GM12891 (cell line): Measurements from ENCODE around the gene FOXP4.

Experiments used
- DNase-seq: peaks from one replicate; pipeline ENCODE4 v3.0.0; 2011; ENCODE audit warnings: low spot score; ENCODE audit not compliant: insufficient read length
- FAIRE-seq: peaks from 2 replicates; lab custom pipeline; 2011; peaks lifted over from hg19 to GRCh38; lab: Jason Lieb, UNC
- PAX5 ChIP-seq: IDR thresholded peaks from 2 replicates; pipeline ENCODE4 v1.6.1; 2011; ENCODE audit warnings: low read length, moderate library complexity, mild to moderate bottlenecking; ENCODE audit not compliant: insufficient read depth, severe bottlenecking
- POLR2A ChIP-seq: IDR thresholded peaks from 2 replicates; pipeline ENCODE4 v1.6.1; 2011; ENCODE audit warnings: low read depth, low read length, control low read depth
- POLR2AphosphoS5 ChIP-seq: IDR thresholded peaks from 2 replicates; pipeline ENCODE4 v1.6.1; 2011; ENCODE audit warnings: low read depth, low read length, control low read depth
- POU2F2 ChIP-seq: IDR thresholded peaks from 2 replicates; pipeline ENCODE4 v1.6.1; 2011; ENCODE audit warnings: low read depth, mild to moderate bottlenecking, control low read depth, low read length, moderate library complexity
- SPI1 ChIP-seq: IDR thresholded peaks from 2 replicates; pipeline ENCODE4 v1.6.1; 2011; ENCODE audit warnings: low read depth, low read length, control low read depth
- TAF1 ChIP-seq: IDR thresholded peaks from 2 replicates; pipeline ENCODE4 v1.6.1; 2011; ENCODE audit warnings: low read depth, low read length, control low read depth

The FOXP4 gene

GRCh38 chr6:41552723-41553122, 6.5 kb downstream of the FOXP4 start:
- TF ChIP-seq POLR2A, result no peak
- TF ChIP-seq TAF1, result no peak
- no peak for TF ChIP-seq PAX5
- TF ChIP-seq SPI1, result no peak
- no peak for TF ChIP-seq POLR2AphosphoS5
- TF ChIP-seq POU2F2, result no peak
- DNase-seq, result no peak
- FAIRE-seq, result no peak

GRCh38 chr6:41553405-41553999, 7.3 kb downstream of the FOXP4 start:
- TF ChIP-seq PAX5 (no peak), POLR2A (no peak), POLR2AphosphoS5 (no peak), SPI1 (no peak), POU2F2 (no peak), TAF1 (no peak)
- FAIRE-seq (no peak), DNase-seq (no peak)

DNA sequence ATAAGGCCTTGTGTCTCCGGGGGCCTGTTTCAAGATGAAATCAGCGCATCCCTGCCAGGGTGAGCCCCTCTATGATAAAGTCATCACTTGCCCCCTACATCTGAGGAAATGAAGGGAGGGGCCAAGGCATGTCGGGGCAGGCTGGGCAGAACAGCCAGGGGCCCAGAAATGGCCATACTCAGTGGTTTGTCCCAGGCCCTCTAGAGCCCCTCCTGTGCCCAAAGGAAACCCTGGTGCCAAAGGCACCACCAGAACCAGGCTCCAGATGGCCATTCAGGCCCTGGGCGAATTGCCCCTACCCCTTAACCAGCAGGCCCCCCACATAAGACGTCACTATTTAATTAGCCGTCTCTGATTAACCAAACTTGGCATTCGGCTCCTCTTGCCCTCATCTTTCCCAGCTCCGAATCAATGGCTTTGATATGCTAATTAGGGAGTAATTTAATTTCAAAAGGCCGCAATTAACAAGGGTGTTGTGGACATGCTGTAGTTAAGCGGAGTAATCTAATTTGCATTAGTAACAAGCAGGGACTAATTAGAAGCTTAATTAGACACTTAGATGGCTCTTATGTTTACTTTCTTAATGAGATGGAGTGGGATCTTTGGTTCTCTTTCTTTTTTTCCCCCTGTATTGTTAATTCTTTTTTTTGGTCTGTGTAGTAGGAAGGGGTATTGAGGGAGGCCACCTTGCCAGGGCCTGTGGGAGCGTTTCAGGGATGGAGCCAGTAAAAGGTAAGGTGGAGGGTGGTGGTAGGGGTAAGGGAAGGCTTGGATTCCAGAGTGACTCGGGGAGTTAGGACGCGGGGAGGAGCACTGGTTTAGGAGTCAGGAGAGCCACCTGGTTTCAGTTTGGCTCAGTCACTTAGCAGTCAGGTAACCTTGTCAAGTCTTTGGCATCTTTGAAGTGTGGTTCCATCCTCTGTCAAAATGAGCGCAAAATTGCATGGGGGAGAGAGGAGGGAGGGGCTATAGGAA, 9.4 kb downstream of the FOXP4 start:
- FAIRE-seq (no peak), DNase-seq (no peak)
- TF ChIP-seq POU2F2 (no peak), TAF1 (no peak), POLR2A (no peak)

- no peak for DNase-seq
- no peak for FAIRE-seq
- no peak for TF ChIP-seq POU2F2
- TF ChIP-seq POLR2AphosphoS5, result no peak
- no peak for TF ChIP-seq SPI1
- TF ChIP-seq PAX5, result no peak
- no peak for TF ChIP-seq POLR2A
- no peak for TF ChIP-seq TAF1
These were observed 11.2 kb downstream of the FOXP4 start for GRCh38 chr6:41557335-41557734.

DNA sequence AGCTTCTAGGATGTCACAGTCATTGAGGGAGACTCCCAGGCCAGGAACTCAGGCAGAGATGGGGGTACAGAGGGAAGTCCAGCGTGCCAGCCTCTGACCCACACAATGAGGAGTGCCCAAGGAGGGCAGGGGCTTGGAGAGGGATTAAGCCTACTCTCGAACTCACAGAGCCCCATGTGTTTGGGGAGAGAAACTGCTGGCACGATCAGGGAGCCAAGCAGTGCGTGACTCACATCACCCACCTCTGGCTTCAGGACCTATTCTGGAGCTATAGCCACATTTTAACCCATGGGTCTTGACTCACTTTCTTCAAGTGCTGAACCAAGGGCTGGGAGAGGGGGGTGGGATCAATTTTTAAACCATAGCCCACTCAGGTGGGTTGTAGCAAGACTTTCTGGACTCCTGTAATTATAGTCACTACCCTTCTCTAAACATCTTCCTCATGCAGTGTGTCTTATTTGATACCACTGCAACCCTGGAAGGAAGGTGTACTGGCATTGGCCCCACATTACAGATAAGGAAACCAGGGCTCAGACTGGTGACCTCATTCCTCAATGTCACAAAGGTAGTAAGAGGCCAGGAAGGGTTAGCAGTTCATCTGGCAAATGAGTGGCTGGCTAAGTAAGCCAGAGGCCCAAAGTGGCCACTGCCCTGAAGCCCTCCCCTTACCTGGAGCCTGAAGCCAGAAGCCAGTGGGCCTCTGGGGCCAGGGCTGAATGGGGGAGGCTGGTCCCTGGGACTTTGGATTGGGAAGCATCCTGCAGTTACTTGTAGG, 12.0 kb downstream of the FOXP4 start:
- FAIRE-seq (no peak), DNase-seq (no peak)
- TF ChIP-seq TAF1 (no peak), SPI1 (no peak), POU2F2 (no peak), POLR2A (no peak), POLR2AphosphoS5 (no peak), PAX5 (no peak)

DNA sequence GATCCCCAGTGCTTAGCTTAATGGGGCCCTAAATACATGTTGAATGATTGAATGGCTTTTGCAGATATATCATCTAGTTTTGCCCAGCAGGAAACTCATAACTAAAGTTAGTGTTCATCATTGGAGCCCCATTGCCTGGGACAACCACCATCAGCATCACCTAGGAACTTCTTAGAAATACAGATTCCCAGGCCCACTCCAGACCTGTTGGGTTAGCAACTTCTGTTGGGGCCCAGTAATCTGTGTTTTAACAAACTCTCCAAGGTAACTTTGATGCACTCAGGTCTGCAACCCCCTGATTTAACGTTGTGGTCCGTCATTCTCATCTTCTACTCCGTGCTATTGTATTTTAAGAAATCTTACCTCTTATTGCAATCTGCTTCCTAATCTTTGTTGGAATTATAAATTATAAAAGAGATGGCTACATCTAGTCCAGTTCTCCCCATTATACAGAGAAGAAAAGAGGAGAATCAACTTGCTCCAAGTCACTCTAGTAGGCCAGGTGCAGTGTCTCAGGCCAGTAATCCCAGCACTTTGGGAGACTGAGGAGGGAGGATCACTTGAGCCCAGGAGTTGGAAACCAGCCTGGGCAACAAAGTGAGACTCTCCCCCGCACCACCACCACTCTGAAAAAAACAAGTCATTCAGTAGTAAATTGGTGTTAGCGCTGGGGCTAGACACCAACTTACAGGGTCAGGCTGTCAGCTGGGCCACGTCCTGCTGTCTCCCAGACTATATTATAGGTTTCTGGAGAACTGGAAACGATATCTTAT, 13.7 kb downstream of the FOXP4 start:
- DNase-seq (no peak), FAIRE-seq (peak; percentile 41)
- TF ChIP-seq POLR2A, result no peak

DNA sequence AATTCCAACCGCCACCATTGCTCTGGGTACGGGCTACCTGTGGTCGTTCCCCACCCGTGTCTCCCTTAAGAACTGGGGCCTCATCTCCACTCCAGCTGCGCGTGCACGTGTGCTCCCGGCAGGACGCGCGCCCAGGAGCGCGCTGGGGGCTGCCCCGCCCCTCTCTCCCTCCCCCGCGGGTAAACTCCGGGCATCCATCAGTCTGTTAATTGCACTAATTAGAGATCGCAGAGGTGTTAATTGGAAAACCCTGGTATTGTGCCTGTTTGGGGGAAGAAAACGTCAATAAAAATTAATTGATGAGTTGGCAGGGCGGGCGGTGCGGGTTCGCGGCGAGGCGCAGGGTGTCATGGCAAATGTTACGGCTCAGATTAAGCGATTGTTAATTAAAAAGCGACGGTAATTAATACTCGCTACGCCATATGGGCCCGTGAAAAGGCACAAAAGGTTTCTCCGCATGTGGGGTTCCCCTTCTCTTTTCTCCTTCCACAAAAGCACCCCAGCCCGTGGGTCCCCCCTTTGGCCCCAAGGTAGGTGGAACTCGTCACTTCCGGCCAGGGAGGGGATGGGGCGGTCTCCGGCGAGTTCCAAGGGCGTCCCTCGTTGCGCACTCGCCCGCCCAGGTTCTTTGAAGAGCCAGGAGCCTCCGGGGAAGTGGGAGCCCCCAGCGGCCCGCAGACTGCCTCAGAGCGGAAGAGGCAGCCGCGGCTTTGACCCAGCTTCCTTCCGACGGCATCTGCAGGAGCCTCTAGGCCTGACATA, 14.4 kb downstream of the FOXP4 start:
- peak; percentile 89 for DNase-seq
- FAIRE-seq, result peak; percentile 72
- TF ChIP-seq SPI1, result peak; percentile 28; the same call in 1 of the 2 replicates
- 0 out of 2 replicates have a peak, but pooled peaks have one; percentile 47 for TF ChIP-seq POLR2AphosphoS5
- TF ChIP-seq TAF1, result no peak; the same call in 1 of the 2 replicates
- TF ChIP-seq POLR2A, result no peak
- TF ChIP-seq POU2F2, result no peak
- no peak for TF ChIP-seq PAX5

- DNase-seq (no peak), FAIRE-seq (peak; percentile 31)
- no peak for TF ChIP-seq POLR2AphosphoS5
- no peak for TF ChIP-seq SPI1
- no peak for TF ChIP-seq PAX5
- no peak for TF ChIP-seq TAF1
- TF ChIP-seq POU2F2, result no peak
These were observed 15.2 kb downstream of the FOXP4 start for GRCh38 chr6:41561416-41561815.
